SK-N-SH treated with all-trans-retinoic acid at 6 μM for 48 hours (cell line): ENCODE measurements around the gene DDX31.

Experiments
- ATAC-seq: fragments of 200-7000 bp; cut with Tn5 transposase; 3 replicates; pipeline ENCODE4 v1.9.1; 2020; ENCODE audit warnings: mild to moderate bottlenecking, moderate library complexity
- ARNTL ChIP-seq: fragments of 450-650 bp; formaldehyde crosslinking; IDR thresholded peaks from 2 replicates; pipeline ENCODE4 v1.5.0; 2020; ENCODE audit warnings: low read depth, mild to moderate bottlenecking, moderate library complexity, borderline replicate concordance
- BACH2 ChIP-seq: fragments of 250-450 bp; sonication (Bioruptor Pico); IDR thresholded peaks from 2 replicates; pipeline ENCODE4 v1.9.0; 2021; ENCODE audit warnings: mild to moderate bottlenecking, borderline replicate concordance
- CSDC2 ChIP-seq: fragments of 250-450 bp; sonication (Bioruptor Pico); IDR thresholded peaks from 2 replicates; pipeline ENCODE4 v1.5.0; 2020; ENCODE audit warnings: mild to moderate bottlenecking, moderate library complexity
- ESRRG ChIP-seq: fragments of 250-450 bp; sonication (Bioruptor Pico); IDR thresholded peaks from 2 replicates; pipeline ENCODE4 v1.6.1; 2021; ENCODE audit warnings: mild to moderate bottlenecking
- GLIS3 ChIP-seq: fragments of 250-450 bp; sonication (Bioruptor Pico); IDR thresholded peaks from 2 replicates; pipeline ENCODE4 v1.5.0; 2020; ENCODE audit warnings: mild to moderate bottlenecking, moderate library complexity
- ISL1 ChIP-seq: fragments of 250-450 bp; sonication (Bioruptor Pico); IDR thresholded peaks from 2 replicates; pipeline ENCODE4 v2.1.2; 2022; ENCODE audit warnings: mild to moderate bottlenecking, moderate library complexity
- OSR1 ChIP-seq: fragments of 250-450 bp; sonication (Bioruptor Pico); IDR thresholded peaks from 2 replicates; pipeline ENCODE4 v1.8.0; 2022; ENCODE audit warnings: moderate library complexity, mild to moderate bottlenecking, inconsistent platforms
- PATZ1 ChIP-seq: fragments of 250-450 bp; sonication (Bioruptor Pico); IDR thresholded peaks from 2 replicates; pipeline ENCODE4 v1.8.0; 2020; ENCODE audit warnings: mild to moderate bottlenecking, moderate library complexity, borderline replicate concordance
- PPARA ChIP-seq: fragments of 250-450 bp; sonication (Bioruptor Pico); IDR thresholded peaks from 2 replicates; pipeline ENCODE4 v1.5.0; 2020; ENCODE audit warnings: mild to moderate bottlenecking, borderline replicate concordance
- RARB ChIP-seq: fragments of 250-450 bp; sonication (Bioruptor Pico); IDR thresholded peaks from 2 replicates; pipeline ENCODE4 v1.8.0; 2021; ENCODE audit warnings: mild to moderate bottlenecking, moderate library complexity
- SNAI2 ChIP-seq: fragments of 250-450 bp; sonication (Bioruptor Pico); IDR thresholded peaks from 2 replicates; pipeline ENCODE4 v1.5.0; 2020; ENCODE audit warnings: mild to moderate bottlenecking, moderate library complexity
- TCF4 ChIP-seq: fragments of 250-450 bp; sonication (Bioruptor Pico); IDR thresholded peaks from 2 replicates; pipeline ENCODE4 v1.8.0; 2021; ENCODE audit warnings: mild to moderate bottlenecking, moderate library complexity, borderline replicate concordance
- TOX ChIP-seq: fragments of 250-450 bp; sonication (Bioruptor Pico); IDR thresholded peaks from 2 replicates; pipeline ENCODE4 v1.8.0; 2021; ENCODE audit warnings: mild to moderate bottlenecking, moderate library complexity, borderline replicate concordance
- TSHZ2 ChIP-seq: fragments of 250-450 bp; sonication (Bioruptor Pico); IDR thresholded peaks from 2 replicates; pipeline ENCODE4 v1.5.0; 2020; ENCODE audit warnings: mild to moderate bottlenecking, moderate library complexity
- ZFP3 ChIP-seq: fragments of 250-450 bp; sonication (Bioruptor Pico); IDR thresholded peaks from 2 replicates; pipeline ENCODE4 v1.5.0; 2020; ENCODE audit warnings: mild to moderate bottlenecking, moderate library complexity
- ZFP30 ChIP-seq: fragments of 450-650 bp; formaldehyde crosslinking; IDR thresholded peaks from 2 replicates; pipeline ENCODE4 v1.5.0; 2022; ENCODE audit warnings: mild to moderate bottlenecking, moderate library complexity
- ZNF565 ChIP-seq: fragments of 450-650 bp; formaldehyde crosslinking; conservative IDR thresholded peaks from 2 replicates; pipeline ENCODE4 v1.5.0; 2020; ENCODE audit warnings: low read depth, mild to moderate bottlenecking, moderate library complexity
- ZNF70 ChIP-seq: fragments of 450-650 bp; formaldehyde crosslinking; IDR thresholded peaks from 2 replicates; pipeline ENCODE4 v1.5.0; 2020; ENCODE audit warnings: mild to moderate bottlenecking, moderate library complexity
- ZNF8 ChIP-seq: fragments of 450-650 bp; formaldehyde crosslinking; IDR thresholded peaks from 2 replicates; pipeline ENCODE4 v1.5.0; 2020; ENCODE audit warnings: mild to moderate bottlenecking, moderate library complexity
- TF ChIP-seq, protein P1 (sequence below): fragments of 250-450 bp; sonication (Bioruptor Pico); IDR thresholded peaks from 2 replicates; pipeline ENCODE4 v1.8.0; 2021; ENCODE audit warnings: low read depth, mild to moderate bottlenecking, moderate library complexity, borderline replicate concordance
- TF ChIP-seq, protein P2 (sequence below): fragments of 250-450 bp; sonication (Bioruptor Pico); IDR thresholded peaks from 2 replicates; pipeline ENCODE4 v1.5.1; 2020; ENCODE audit warnings: low read depth, mild to moderate bottlenecking, moderate library complexity
- TF ChIP-seq, protein P3 (sequence below): fragments of 250-450 bp; sonication (Bioruptor Pico); IDR thresholded peaks from 2 replicates; pipeline ENCODE4 v1.5.1; 2021; ENCODE audit warnings: mild to moderate bottlenecking, moderate library complexity

DDX31 gene

GRCh38 chr9:132564526-132564925, 105.3 kb downstream of the DDX31 start:
- TF ChIP-seq PPARA (CRISPR knock-in tag) (no peak), TSHZ2 (CRISPR knock-in tag) (no peak), BACH2 (no peak), ZFP30 (CRISPR knock-in tag) (no peak), ISL1 (CRISPR knock-in tag) (no peak), OSR1 (CRISPR knock-in tag) (no peak), PATZ1 (CRISPR knock-in tag) (no peak), TOX (CRISPR knock-in tag) (no peak), SNAI2 (CRISPR knock-in tag) (no peak), ZNF8 (CRISPR knock-in tag) (no peak), ARNTL (CRISPR knock-in tag) (no peak), ESRRG (CRISPR knock-in tag) (no peak), RARB (CRISPR knock-in tag) (no peak), GLIS3 (CRISPR knock-in tag) (no peak), TCF4 (no peak), ZFP3 (CRISPR knock-in tag) (no peak), CSDC2 (CRISPR knock-in tag) (no peak)
- TF ChIP-seq, protein P1, sequence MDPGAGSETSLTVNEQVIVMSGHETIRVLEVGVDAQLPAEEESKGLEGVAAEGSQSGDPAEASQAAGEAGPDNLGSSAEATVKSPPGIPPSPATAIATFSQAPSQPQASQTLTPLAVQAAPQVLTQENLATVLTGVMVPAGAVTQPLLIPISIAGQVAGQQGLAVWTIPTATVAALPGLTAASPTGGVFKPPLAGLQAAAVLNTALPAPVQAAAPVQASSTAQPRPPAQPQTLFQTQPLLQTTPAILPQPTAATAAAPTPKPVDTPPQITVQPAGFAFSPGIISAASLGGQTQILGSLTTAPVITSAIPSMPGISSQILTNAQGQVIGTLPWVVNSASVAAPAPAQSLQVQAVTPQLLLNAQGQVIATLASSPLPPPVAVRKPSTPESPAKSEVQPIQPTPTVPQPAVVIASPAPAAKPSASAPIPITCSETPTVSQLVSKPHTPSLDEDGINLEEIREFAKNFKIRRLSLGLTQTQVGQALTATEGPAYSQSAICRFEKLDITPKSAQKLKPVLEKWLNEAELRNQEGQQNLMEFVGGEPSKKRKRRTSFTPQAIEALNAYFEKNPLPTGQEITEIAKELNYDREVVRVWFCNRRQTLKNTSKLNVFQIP (CRISPR knock-in tag), result no peak
- TF ChIP-seq, protein P2, sequence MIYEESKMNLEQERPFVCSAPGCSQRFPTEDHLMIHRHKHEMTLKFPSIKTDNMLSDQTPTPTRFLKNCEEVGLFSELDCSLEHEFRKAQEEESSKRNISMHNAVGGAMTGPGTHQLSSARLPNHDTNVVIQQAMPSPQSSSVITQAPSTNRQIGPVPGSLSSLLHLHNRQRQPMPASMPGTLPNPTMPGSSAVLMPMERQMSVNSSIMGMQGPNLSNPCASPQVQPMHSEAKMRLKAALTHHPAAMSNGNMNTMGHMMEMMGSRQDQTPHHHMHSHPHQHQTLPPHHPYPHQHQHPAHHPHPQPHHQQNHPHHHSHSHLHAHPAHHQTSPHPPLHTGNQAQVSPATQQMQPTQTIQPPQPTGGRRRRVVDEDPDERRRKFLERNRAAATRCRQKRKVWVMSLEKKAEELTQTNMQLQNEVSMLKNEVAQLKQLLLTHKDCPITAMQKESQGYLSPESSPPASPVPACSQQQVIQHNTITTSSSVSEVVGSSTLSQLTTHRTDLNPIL (CRISPR knock-in tag), result no peak
- no peak for ATAC-seq

DNA sequence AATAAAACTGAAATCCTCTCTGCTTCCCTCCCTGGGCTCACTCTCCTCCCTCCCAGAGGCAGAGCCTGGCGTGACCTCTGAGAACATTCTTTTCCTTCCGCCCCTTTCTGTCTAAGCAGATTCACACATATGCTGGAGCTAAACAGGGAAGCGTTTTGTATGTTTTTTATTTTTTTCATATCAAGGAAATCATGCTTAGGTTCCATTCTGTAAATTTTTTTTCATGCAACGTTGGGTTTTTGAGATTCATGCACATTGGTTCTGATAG, 107.5 kb downstream of the DDX31 start:
- no peak for ATAC-seq

DNA sequence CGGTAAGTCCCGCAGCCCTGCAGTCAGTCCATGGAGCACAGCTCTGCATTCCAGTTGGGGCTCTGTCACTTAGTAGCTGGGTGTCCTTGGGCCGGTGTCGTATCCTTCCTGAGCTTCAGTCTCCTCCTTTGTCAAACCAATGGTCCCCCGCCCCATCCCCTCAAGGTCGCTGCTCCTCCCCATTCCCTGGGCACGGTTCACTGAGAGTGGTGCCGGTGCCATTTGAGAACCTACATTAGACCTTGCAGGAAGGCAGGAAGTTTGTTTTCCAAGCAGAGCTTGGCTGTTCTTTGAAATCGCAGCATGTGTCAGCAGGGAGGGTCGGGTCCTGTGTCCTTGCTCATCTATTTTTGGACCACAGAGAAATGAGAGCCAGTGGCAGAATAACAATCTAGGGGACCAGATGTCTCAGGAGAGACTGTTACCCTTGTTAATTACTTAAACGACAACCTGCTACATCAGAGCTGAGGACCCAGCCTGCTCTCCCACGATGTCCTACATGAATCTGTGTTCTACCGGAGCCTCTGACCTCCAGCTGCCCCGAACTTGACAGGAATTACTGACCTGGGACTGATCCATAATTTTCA, 109.1 kb downstream of the DDX31 start:
- no peak for ATAC-seq
- TF ChIP-seq CSDC2 (CRISPR knock-in tag) (no peak), ARNTL (CRISPR knock-in tag) (no peak), OSR1 (CRISPR knock-in tag) (no peak), PATZ1 (CRISPR knock-in tag) (no peak), SNAI2 (CRISPR knock-in tag) (no peak), TCF4 (no peak), TOX (CRISPR knock-in tag) (no peak), ISL1 (CRISPR knock-in tag) (no peak), PPARA (CRISPR knock-in tag) (no peak), ZFP3 (CRISPR knock-in tag) (no peak), ZNF70 (CRISPR knock-in tag) (no peak), ZNF565 (CRISPR knock-in tag) (no peak), BACH2 (no peak), TSHZ2 (CRISPR knock-in tag) (no peak), GLIS3 (CRISPR knock-in tag) (no peak)
- TF ChIP-seq, protein P3, sequence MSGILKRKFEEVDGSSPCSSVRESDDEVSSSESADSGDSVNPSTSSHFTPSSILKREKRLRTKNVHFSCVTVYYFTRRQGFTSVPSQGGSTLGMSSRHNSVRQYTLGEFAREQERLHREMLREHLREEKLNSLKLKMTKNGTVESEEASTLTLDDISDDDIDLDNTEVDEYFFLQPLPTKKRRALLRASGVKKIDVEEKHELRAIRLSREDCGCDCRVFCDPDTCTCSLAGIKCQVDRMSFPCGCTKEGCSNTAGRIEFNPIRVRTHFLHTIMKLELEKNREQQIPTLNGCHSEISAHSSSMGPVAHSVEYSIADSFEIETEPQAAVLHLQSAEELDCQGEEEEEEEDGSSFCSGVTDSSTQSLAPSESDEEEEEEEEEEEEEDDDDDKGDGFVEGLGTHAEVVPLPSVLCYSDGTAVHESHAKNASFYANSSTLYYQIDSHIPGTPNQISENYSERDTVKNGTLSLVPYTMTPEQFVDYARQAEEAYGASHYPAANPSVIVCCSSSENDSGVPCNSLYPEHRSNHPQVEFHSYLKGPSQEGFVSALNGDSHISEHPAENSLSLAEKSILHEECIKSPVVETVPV, result no peak

More for the DNA sequence above, 107.5 kb downstream of the DDX31 start:
- TF ChIP-seq TCF4, result no peak
- no peak for TF ChIP-seq ESRRG (CRISPR knock-in tag)
